ENCODE measurements around the gene BCAS4.

GRCh38 chr20:50783903-50784302, 11.0 kb upstream of the BCAS4 start:
- TF ChIP-seq CTCF (IDR thresholded peaks at IDR 0.05; ENCODE audit: low read depth, low read length): no peak
- TF ChIP-seq EZH2phosphoT487 (IDR thresholded peaks at IDR 0.05; ENCODE audit: low read depth): no peak

Data from OCI-LY3 (cell line).